ENCODE results near the gene SNRNP25. TPM values are rescaled to one million over a fixed set of nuclear protein-coding genes. Genes with fewer than 3 reads are reported as not detected.

SNRNP25 gene
- total and polyA plus RNA-seq, 11 donors = 41.6 to 127 (median 56.7) TPM

DNA sequence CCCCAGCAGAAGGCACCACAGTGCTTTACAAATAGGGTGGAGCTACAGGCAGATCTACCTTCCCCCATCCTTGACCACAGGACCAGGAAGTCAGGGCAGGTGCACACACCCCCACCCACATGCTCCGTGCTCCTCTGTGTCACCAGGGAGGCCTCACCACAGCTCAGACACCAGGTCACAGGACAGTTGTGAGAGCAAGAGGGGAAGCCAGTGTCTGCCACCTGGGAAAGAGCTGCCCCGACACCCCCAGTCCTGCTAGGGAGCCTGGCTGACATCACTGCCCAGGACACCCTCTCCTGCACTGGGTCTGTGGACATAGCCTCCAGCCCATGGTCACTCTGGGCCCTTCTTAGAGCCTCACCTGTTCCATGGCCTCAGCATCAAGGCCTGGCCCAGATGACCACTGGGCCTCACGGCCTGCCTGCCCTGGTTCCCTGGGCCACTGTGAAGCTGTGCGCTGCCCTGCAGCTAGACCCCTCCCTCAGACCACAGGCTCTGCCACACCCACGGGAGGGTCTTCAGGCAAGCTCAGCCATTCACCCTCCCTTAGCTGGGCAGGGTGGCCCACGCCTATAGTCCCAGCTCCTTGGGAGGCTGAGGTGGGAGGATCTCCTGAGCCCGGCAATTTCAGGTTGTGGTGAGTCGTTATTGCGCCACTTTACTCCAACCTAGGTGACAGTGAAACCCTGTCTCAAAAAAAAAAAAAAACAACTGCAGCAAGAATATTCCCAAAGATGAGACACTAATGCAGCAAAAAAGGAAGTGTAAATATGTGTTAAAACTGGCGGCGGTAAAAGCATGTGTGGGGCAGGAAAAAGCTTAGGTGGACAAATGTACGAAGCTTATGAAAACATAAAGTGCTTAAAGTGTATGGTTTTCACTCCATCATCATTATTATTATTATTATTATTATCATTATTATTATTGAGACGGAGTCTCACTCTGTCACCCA lies 14.4 kb upstream of the SNRNP25 start:
- no peak for TF ChIP-seq POLR2A (IDR thresholded peaks at IDR 0.05)
- TF ChIP-seq, protein P1, sequence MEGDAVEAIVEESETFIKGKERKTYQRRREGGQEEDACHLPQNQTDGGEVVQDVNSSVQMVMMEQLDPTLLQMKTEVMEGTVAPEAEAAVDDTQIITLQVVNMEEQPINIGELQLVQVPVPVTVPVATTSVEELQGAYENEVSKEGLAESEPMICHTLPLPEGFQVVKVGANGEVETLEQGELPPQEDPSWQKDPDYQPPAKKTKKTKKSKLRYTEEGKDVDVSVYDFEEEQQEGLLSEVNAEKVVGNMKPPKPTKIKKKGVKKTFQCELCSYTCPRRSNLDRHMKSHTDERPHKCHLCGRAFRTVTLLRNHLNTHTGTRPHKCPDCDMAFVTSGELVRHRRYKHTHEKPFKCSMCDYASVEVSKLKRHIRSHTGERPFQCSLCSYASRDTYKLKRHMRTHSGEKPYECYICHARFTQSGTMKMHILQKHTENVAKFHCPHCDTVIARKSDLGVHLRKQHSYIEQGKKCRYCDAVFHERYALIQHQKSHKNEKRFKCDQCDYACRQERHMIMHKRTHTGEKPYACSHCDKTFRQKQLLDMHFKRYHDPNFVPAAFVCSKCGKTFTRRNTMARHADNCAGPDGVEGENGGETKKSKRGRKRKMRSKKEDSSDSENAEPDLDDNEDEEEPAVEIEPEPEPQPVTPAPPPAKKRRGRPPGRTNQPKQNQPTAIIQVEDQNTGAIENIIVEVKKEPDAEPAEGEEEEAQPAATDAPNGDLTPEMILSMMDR (IDR thresholded peaks at IDR 0.05) = no peak
- no peaks in the 10 kb centered on the region for H3K27me3 ChIP-seq
- intact Hi-C loops (cut with DNase I) = no loop called here
- WGBS, 4 donors = 86 to 91% (median 89%) methylated on average over 10 to 13 of the region's 13 CpGs
- DNase-seq = peak in 1 of 5 donors; percentile 49
- peaks cover 0 to 19% (median 0%) of the 10 kb centered on the region in 12 donors for H3K4me1 ChIP-seq
- peak in 1 of 4 donors; percentile 16 for ATAC-seq
- H3K9me3 ChIP-seq = no peaks in the 10 kb centered on the region
- H3K36me3 ChIP-seq = no peaks in the 10 kb centered on the region
- no peak overlapping the region for H3K27ac ChIP-seq
- no peak overlapping the region for H3K4me3 ChIP-seq

DNA sequence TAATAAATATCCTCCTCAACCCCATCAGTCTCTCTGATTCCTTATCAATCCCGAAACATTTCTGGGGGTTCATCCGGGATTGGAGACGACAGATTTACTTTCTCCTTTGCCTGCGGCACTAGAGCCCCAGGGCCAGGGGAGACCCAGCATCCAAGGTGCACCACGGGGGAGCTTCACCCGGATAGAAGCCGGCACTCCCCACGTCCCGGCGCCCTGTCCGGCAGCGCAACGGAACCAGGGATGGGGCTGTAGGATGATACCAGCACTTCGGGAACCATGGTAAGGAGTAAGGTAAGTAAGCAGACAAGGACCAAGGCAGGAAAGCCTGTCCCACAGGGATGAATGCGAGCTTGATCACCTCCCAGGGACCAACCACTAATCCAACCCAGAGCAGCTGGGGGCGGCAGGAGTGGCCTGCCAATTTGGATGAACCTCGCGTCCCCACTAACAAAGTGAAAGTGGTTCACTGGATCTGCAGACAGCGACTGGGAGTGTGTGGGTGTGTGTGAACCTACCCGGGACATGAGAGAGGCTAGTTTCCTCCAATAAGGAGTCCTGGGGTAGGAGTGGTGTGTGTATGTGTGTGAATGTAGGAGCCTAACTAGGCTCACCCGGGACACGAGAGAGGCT lies 12.1 kb upstream of the SNRNP25 start:
- Histone ChIP-seq H3K36me3 (peaks cover 0 to 23% (median 16%) of the 10 kb centered on the region in 9 donors), H3K4me3 (peak overlapping the region in 9 of 12 donors; percentile 2 to 58 (median 40)), H3K27me3 (no peaks in the 10 kb centered on the region), H3K4me1 (peaks cover 0 to 6% (median 0%) of the 10 kb centered on the region in 12 donors), H3K27ac (peak overlapping the region in 1 of 12 donors; percentile 14), H3K9me3 (no peaks in the 10 kb centered on the region)
- intact Hi-C loops (cut with DNase I) = no loop called here
- 83 to 89% (median 86%) methylated on average over 21 to 22 of the region's 22 CpGs for WGBS, 4 donors
- TF ChIP-seq, protein P1 (IDR thresholded peaks at IDR 0.05) = no peak
- no peak for TF ChIP-seq POLR2A (IDR thresholded peaks at IDR 0.05)
- DNase-seq (peak in 1 of 5 donors; percentile 53), ATAC-seq (peak in 3 of 4 donors; percentile 66 to 84 (median 72))

DNA sequence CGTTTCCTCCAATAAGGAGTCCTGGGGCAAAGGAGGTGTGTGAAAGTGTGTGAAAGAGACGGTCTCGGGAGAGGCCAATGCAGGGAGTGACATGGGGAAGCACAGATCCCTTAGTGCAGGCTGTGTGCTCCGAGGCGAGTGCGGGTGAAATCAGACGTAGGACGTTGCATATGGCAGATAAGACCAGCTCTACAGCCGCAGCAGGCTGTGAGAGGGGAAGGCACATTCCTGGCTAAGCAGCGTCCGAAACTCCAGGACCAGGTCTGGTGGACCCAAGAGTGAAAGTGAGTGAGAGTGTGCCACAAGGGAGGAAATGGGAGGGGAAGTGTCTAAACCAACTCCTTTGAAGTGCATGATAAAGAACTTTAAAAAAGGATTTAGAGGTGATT lies 11.6 kb upstream of the SNRNP25 start:
- DNase-seq = peak in 1 of 5 donors; percentile 47
- WGBS, 4 donors = 77 to 82% (median 79%) methylated on average over 11 of the region's 11 CpGs
- TF ChIP-seq, protein P1 (IDR thresholded peaks at IDR 0.05) = no peak
- TF ChIP-seq POLR2A (IDR thresholded peaks at IDR 0.05) = no peak
- peaks cover 0 to 6% (median 0%) of the 10 kb centered on the region in 12 donors for H3K4me1 ChIP-seq
- peak overlapping the region in 9 of 12 donors; percentile 2 to 58 (median 40) for H3K4me3 ChIP-seq
- ATAC-seq = peak in 1 of 4 donors; percentile 7
- H3K9me3 ChIP-seq = no peaks in the 10 kb centered on the region
- H3K27ac ChIP-seq = no peak overlapping the region
- H3K27me3 ChIP-seq = no peaks in the 10 kb centered on the region
- peaks cover 0 to 28% (median 21%) of the 10 kb centered on the region in 9 donors for H3K36me3 ChIP-seq
- intact Hi-C loops (cut with DNase I) = no loop called here

DNA sequence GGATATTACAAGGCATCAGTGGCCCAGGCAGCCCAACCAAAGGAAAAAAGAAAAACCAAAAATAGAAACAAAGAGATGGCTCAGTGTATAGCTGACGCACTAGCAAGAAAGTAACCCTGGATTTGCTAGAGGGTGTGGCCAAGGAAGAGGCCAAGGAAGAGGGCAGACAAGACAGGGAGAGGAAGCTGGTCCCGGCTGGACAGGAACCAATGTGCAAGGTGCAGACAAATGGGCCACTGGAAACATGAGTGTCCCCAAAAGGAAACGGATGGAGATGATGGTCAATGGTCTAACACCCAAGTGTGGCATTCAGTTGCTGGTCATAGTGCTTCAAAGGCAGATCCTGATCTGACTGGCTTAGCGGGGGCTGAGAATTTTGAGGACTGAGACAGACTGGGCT lies 10.9 kb upstream of the SNRNP25 start:
- Histone ChIP-seq H3K9me3 (no peaks in the 10 kb centered on the region), H3K4me3 (no peak overlapping the region), H3K36me3 (peaks cover 0 to 33% (median 25%) of the 10 kb centered on the region in 9 donors), H3K27ac (no peak overlapping the region), H3K27me3 (no peaks in the 10 kb centered on the region), H3K4me1 (peaks cover 0 to 6% (median 0%) of the 10 kb centered on the region in 12 donors)
- intact Hi-C loops (cut with DNase I) = no loop called here
- 80 to 86% (median 82%) methylated on average over 4 of the region's 4 CpGs for WGBS, 4 donors
- TF ChIP-seq, protein P1 (IDR thresholded peaks at IDR 0.05) = no peak
- DNase-seq (peak in 1 of 5 donors; percentile 17), ATAC-seq (no peak)
